Lung (tissue), 12 donors: ENCODE results near the gene ADD2. TPM values are rescaled to one million over a fixed set of nuclear protein-coding genes. Genes with fewer than 3 reads are reported as not detected.
"Not testable (repeated sequence)": the region's sequence is repeated elsewhere in the genome, so short reads cannot be mapped to it uniquely, and the experiment has no call there.

Experiments used
- ATAC-seq: fragments of 200-7000 bp; cut with Tn5 transposase; one replicate; pipeline ENCODE4 v1.9.1; 2020; ENCODE audit warnings: moderate number of reproducible peaks; ENCODE audit not compliant: insufficient read depth, low FRiP score
- DNase-seq, 3 donors: peaks; one replicate each; pipeline ENCODE4 v3.0.0-alpha.2; 2013 to 2017
- H3K27ac ChIP-seq, 2 donors: one replicate each; pipeline ENCODE4 v1.5.1; 2013; ENCODE audit warnings: mild to moderate bottlenecking in 2 of 2, moderate library complexity in 2 of 2, control low read depth in 1 of 2, inconsistent platforms in 1 of 2, low read depth in 1 of 2, low read length in 1 of 2
- H3K27me3 ChIP-seq, 3 donors: one replicate each; pipeline ENCODE4 v1.5.1; 2013; ENCODE audit warnings: low read length in 2 of 3; ENCODE audit not compliant: control insufficient read depth in 3 of 3, insufficient read depth in 3 of 3
- H3K36me3 ChIP-seq, 4 donors: one replicate each; pipeline ENCODE4 v1.5.1; 2013; ENCODE audit warnings: low read length in 4 of 4, mild to moderate bottlenecking in 1 of 4, moderate library complexity in 1 of 4; ENCODE audit not compliant: control insufficient read depth in 4 of 4, insufficient read depth in 4 of 4
- H3K4me1 ChIP-seq, 5 donors: one replicate each; pipeline ENCODE4 v1.5.1; 2013; ENCODE audit warnings: low read length in 5 of 5, mild to moderate bottlenecking in 2 of 5, moderate library complexity in 1 of 5; ENCODE audit not compliant: control insufficient read depth in 5 of 5, insufficient read depth in 5 of 5
- H3K4me3 ChIP-seq: one replicate; pipeline ENCODE4 v1.5.1; 2013; ENCODE audit warnings: mild to moderate bottlenecking, control low read depth, moderate library complexity
- H3K9ac ChIP-seq, 2 donors: one replicate each; pipeline ENCODE4 v1.5.1; 2013; ENCODE audit warnings: low read length in 2 of 2, control low read depth in 1 of 2; ENCODE audit not compliant: insufficient read depth in 1 of 2
- H3K9me3 ChIP-seq, 4 donors: one replicate each; pipeline ENCODE4 v1.5.1; 2013; ENCODE audit warnings: low read length in 3 of 4, mild to moderate bottlenecking in 1 of 4, moderate library complexity in 1 of 4; ENCODE audit not compliant: control insufficient read depth in 4 of 4, insufficient read depth in 3 of 4
- WGBS, 2 donors: extraction: QIAGEN DNeasy Blood & Tissue Kit; methylation state at CpG; one replicate each; pipeline ENCODE4 v1.1.7; 2013; 5-methylcytosine and 5-hydroxymethylcytosine counted together
- polyA plus RNA-seq, 2 donors: library from polyadenylated mRNA; stranded (reverse); fragments of 200-250 nt; gene quantifications; one replicate each; pipeline ENCODE4 v1.2.1, GENCODE V29; 2013
- total RNA-seq, 2 donors: library from RNA; depleted of rRNA in 1 of 2; stranded (reverse); fragments of >200 nt in 1 of 2; gene quantifications; one replicate each; pipeline ENCODE4 v1.2.1, GENCODE V29; 2014 to 2021
- TF ChIP-seq, protein P1 (sequence below): IDR thresholded peaks from 2 replicates; pipeline ENCODE4 v1.5.1; 2012; ENCODE audit warnings: mild to moderate bottlenecking; ENCODE audit errors: control extremely low read depth, extremely low read depth
- donor health status: control.
- donor health status: control.
- donor health status: Bipolar disorder and iron deficiency.
- donor health status: healthy.
- donor health status: DM: yes; HTN: yes; CAD: no.

The ADD2 gene
- total and polyA plus RNA-seq, 4 donors: 0.35 to 5.9 (median 1.8) TPM

GRCh38 chr2:70799706-70800105 lies 31.7 kb upstream of the ADD2 start:
- Histone ChIP-seq H3K4me1 (peaks cover 0 to 2% (median 0%) of the 10 kb centered on the region in 5 donors), H3K4me3 (no peak overlapping the region), H3K9ac (no peak overlapping the region), H3K27ac (no peak overlapping the region), H3K27me3 (peaks cover 0 to 5% (median 0%) of the 10 kb centered on the region in 3 donors), H3K36me3 (no peaks in the 10 kb centered on the region), H3K9me3 (peaks cover 0 to 13% (median 0%) of the 10 kb centered on the region in 4 donors)
- ATAC-seq: no peak
- TF ChIP-seq, protein P1, sequence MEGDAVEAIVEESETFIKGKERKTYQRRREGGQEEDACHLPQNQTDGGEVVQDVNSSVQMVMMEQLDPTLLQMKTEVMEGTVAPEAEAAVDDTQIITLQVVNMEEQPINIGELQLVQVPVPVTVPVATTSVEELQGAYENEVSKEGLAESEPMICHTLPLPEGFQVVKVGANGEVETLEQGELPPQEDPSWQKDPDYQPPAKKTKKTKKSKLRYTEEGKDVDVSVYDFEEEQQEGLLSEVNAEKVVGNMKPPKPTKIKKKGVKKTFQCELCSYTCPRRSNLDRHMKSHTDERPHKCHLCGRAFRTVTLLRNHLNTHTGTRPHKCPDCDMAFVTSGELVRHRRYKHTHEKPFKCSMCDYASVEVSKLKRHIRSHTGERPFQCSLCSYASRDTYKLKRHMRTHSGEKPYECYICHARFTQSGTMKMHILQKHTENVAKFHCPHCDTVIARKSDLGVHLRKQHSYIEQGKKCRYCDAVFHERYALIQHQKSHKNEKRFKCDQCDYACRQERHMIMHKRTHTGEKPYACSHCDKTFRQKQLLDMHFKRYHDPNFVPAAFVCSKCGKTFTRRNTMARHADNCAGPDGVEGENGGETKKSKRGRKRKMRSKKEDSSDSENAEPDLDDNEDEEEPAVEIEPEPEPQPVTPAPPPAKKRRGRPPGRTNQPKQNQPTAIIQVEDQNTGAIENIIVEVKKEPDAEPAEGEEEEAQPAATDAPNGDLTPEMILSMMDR: no peak
- DNase-seq: no peak
- 91% methylated on average over 2 of the region's 2 CpGs for WGBS, 2 donors

DNA sequence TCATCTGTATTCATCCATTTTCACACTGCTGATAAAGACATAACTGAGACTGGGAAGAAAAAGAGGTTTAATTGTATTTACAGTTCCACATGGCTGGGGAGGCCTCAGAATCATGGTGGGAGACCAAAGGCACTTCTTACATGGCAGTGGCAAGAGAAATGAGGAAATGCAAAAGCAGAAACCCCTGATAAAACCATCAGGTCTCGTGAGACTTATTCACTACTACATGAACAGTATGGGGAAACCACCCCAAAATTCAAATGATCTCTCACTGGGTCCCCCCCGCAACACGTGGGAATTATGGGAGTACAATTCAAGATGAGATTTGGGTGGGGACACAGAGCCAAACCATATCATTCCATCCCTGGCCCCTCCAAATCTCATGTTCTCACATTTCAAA lies 30.0 kb upstream of the ADD2 start:
- not testable (repeated sequence) for H3K4me1 ChIP-seq, ATAC-seq, H3K27ac ChIP-seq, DNase-seq, H3K4me3 ChIP-seq, H3K36me3 ChIP-seq, H3K9ac ChIP-seq
- peaks cover 0 to 16% (median 0%) of the 10 kb centered on the region in 4 donors for H3K9me3 ChIP-seq
- peaks cover 0 to 18% (median under 1%) of the 10 kb centered on the region in 3 donors for H3K27me3 ChIP-seq
- 81 to 85% methylated on average over 3 of the region's 3 CpGs for WGBS, 2 donors

DNA sequence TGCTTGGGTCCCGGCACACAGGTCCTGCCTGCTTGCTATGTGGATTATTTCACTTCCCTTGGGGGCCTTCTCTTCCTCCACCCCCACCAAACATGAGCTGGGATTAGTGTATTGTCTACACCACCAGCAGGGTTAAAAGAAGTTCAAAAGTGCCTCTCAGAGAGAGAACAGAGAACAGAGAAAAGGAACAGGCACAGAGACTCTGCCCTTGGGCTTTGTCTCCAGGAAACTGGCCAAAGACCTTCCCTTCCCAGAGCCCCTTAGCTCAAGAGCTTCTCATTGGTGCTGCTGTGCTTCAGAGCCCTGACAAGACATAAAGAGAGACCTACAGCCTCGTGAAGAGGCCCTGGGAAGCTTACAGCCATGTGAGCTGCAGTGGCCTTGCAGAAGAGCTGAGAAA lies 29.5 kb upstream of the ADD2 start:
- WGBS, 2 donors: 51 to 53% methylated on average over 2 of the region's 2 CpGs
- H3K27me3 ChIP-seq: peaks cover 0 to 20% (median 3%) of the 10 kb centered on the region in 3 donors
- no peak overlapping the region for H3K4me3 ChIP-seq
- H3K9ac ChIP-seq: no peak overlapping the region
- no peak overlapping the region for H3K27ac ChIP-seq
- DNase-seq (no peak), ATAC-seq (no peak)
- peaks cover 0 to 2% (median 0%) of the 10 kb centered on the region in 5 donors for H3K4me1 ChIP-seq
- no peaks in the 10 kb centered on the region for H3K36me3 ChIP-seq
- TF ChIP-seq, protein P1: no peak
- H3K9me3 ChIP-seq: peaks cover 0 to 16% (median 0%) of the 10 kb centered on the region in 4 donors

GRCh38 chr2:70796262-70796661 lies 28.3 kb upstream of the ADD2 start:
- Histone ChIP-seq H3K27me3 (peaks cover 0 to 29% (median 12%) of the 10 kb centered on the region in 3 donors), H3K4me3 (no peak overlapping the region), H3K27ac (no peak overlapping the region), H3K4me1 (peaks cover 0 to 2% (median 0%) of the 10 kb centered on the region in 5 donors), H3K9me3 (peaks cover 0 to 11% (median 0%) of the 10 kb centered on the region in 4 donors), H3K36me3 (no peaks in the 10 kb centered on the region), H3K9ac (no peak overlapping the region)
- TF ChIP-seq, protein P1: no peak
- no peak for DNase-seq
- 78 to 83% methylated on average over 1 of the region's 1 CpG for WGBS, 2 donors
- ATAC-seq: no peak
